AG20443 (cell line): ENCODE measurements around the gene RIMBP2.
"Not testable (repeated sequence)": the region's sequence is repeated elsewhere in the genome, so short reads cannot be mapped to it uniquely, and the experiment has no call there.

ENCODE experiments used
- DNase-seq: peaks from one replicate; pipeline ENCODE4 v3.0.0; 2012; ENCODE audit warnings: low spot score, mixed read lengths

RIMBP2 gene

DNA sequence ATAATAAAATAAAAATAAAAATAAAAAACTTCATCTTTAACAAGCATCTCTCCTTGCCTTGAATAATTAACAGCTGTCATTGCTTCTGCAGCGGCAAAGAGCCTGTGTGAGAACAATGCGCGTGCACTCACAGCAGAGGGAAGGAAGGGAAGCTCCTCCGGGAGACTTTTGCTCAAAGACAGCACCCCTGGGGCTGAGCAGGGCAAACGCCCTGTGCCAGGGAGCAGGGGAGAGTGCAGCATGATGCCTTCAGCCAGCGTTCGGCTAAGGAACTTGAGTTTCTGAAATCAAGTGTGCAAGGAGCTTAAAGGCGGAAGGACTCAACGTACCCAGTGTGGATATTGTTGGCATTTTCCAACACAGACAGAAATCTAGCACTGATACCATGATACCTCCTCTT is 120.5 kb downstream of the RIMBP2 start:
- no peak for DNase-seq

GRCh38 chr12:130593056-130593455 is 123.0 kb downstream of the RIMBP2 start:
- no peak for DNase-seq

GRCh38 chr12:130592641-130593040 is 123.5 kb downstream of the RIMBP2 start:
- DNase-seq: no peak

DNA sequence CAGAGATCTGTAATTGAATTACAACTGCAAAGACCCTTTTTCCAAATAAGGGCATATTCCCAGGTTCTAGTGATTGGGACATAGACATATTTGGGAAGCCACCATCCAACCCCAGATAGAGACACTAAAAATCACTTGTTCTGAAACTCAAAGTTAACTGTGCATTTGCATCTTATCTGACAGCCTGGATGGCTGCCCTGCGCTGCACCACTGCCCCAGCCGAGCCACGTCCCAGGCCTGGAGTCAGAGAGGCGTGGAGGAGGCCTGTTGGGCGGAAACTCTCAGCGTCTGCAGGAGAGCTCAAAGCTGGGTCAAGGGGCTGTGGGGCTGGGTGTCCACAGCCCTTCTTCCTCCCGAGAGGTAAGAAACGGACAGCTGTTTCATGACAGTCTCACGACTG is 124.4 kb downstream of the RIMBP2 start:
- no peak for DNase-seq

DNA sequence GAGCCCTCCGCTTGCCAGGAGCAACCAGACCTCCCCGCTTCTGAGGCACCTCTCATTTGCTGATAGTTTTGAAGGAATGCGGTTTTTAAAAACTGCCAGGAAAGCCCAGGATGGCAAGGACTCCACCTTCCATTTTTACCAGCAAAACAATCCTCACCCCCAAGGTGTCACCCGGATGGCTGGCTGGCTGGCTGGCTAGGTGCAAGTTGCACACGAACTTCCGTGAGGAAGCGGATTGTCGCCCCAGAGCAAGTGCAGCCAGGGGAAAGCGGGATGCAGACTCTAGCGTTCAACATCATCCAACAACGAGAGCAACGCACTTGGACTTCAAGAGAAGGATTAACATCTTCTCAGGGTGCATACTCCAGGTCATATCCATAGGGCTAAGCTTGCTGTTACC is 125.4 kb downstream of the RIMBP2 start:
- no peak for DNase-seq

GRCh38 chr12:130589540-130590317 is 126.4 kb downstream of the RIMBP2 start:
- DNase-seq: no peak

DNA sequence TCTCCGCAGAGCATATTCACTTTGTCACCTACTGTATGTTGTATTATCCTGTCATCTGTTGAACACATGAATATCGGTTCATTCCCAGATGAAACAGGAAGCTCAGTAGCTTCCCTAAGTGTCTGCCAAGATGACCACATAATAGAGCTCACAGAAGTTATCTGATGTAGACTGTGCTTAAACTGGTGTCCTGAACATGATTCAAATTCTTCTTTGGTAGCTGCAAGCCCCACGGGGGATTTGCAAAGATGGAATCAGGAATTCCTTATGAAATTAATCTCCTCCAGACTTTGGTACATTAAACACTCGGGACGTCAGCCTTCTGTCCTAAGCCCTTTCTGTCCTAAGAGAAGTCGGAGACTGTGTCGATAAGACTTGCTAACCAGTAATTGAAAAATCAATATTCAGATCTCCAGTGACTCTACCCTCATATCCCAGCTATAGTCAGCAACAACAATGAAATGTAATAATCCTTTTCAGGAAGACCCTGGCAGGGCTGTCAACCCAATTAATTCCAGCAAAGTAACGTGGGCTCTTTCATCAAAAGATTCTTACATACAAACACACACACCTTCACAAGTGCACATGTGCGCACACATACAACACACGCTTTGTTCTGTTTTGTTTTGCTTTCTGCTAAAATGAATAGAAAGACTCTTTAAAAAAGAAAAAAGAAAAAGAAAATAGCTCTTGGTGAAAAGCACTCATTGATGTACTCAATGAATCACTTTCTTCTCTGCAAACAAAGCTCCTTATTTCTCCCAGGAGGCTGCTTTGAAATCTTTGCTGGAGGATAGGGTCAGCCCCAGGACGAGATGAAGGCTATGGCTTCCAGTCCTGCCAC is 127.2 kb downstream of the RIMBP2 start:
- DNase-seq: no peak

DNA sequence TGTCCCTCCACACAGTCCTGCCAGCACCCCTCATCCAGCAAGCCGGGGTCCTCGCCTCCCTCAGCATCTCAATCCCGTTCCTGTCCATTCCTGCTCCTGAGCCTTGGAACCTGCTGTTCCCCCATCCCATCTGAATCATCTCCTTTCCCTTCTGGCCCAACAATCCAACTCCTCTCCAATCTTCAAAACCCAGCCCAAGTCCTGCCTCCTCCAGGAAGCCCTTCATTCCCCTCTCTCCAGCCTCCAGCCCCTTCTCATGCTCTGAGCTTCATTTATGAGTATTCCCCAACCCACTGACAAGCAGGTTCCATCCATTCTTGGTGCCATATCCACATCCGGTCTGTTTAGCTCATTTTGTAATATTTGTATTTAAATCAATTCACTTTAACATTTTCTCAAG is 128.1 kb downstream of the RIMBP2 start:
- DNase-seq: no peak

GRCh38 chr12:130584475-130584874 is 131.6 kb downstream of the RIMBP2 start:
- DNase-seq: not testable (repeated sequence)

GRCh38 chr12:130583800-130584199 is 132.3 kb downstream of the RIMBP2 start:
- no peak for DNase-seq

DNA sequence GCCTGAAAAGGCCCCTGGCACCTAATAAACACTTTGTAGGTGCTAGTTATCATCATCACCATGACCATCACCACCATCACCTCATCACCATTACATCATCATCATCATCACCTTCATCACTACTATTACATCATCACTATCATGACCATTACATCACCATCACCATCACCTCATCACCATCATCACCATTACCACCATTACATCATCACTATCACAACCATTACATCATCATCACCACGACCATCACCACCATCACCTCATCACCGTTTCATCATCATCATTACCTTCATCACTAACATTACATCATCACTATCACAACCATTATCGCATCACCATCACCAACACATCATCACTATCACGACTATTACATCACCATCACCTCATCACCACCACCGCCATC is 132.8 kb downstream of the RIMBP2 start:
- DNase-seq: no peak

GRCh38 chr12:130582286-130582685 is 133.8 kb downstream of the RIMBP2 start:
- DNase-seq: no peak

DNA sequence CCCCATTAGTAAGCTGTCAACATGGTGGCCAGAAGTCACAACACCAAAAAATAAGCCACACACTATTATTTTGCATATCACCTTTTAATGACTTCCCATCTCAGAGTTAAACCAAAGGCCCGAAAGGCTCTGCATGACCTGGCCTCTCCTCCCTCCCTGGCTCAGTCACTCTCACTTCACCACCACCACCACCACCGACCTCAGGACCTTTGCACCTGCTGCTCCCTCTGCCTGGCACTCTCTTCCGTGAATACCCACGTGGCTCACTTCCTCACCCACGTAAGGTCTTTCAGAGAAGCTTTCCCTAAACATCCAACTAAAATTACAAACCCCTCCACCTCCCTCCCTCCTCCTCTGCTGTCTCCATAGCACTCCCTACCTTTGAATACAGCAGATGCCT is 134.3 kb downstream of the RIMBP2 start:
- no peak for DNase-seq

- DNase-seq: no peak
Measured at GRCh38 chr12:130579231-130579630, 136.9 kb downstream of the RIMBP2 start.

GRCh38 chr12:130577351-130577750 is 138.7 kb downstream of the RIMBP2 start:
- no peak for DNase-seq

GRCh38 chr12:130576371-130576816 is 139.7 kb downstream of the RIMBP2 start:
- no peak for DNase-seq

- DNase-seq: no peak
Measured at GRCh38 chr12:130574402-130574801, 141.7 kb downstream of the RIMBP2 start.

GRCh38 chr12:130573766-130574165 is 142.3 kb downstream of the RIMBP2 start:
- no peak for DNase-seq

DNA sequence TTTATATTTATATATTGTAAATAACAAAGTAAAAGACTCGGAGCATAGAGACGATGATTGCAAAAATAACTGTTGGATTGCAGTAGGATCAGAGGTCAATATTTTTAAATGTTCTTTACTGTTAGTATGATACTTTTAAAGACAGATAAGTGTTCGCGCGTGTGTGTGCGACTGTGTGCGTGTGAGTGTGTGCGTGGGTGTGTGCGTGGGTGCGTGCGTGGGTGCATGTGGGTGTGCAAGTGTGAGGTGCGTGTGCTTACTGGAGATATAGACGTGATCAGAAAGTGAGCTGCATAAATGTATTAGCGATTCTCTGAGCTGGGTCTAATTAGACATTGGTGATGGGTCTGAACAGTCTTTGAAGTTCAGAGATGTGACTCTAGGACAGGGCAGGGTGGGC is 142.9 kb downstream of the RIMBP2 start:
- DNase-seq: no peak

DNA sequence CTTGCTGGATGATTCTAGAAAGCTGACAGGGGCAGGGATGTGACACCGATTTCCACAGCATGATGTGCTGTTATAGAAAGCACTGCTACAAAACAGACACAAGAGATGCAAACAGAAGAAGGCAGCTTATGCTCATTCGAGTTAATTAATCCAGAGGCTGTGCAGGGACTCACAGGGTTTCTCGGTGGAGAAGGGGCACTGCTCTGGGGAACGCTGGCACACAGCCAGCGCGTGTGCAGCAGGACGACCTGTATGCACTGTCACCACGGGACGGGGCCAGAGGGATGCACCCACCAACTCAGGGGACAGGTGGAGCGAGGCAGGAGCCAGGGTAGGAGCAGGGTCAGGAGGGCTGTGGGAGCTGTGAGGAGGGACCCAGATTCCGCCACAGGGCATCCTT is 143.5 kb downstream of the RIMBP2 start:
- DNase-seq: no peak

DNA sequence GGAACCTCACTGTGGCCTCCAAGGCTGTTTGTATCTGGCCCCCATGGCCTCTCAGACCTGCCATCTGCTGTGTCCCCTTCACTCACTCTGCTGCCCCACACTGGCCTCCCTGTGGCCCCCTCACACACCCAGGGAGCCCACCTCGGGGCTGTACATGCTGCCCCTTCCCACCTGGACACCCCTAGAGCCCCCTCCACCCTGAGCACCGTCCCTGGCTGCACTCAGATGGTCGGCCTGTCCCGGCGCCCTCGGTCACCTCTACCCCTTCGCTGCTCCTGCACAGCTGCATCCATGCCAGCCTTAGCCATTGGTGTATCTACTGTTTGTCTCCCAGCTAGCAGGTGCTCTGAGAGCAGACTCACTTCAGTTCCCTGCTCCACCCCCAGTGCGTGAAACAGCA is 144.4 kb downstream of the RIMBP2 start:
- DNase-seq: no peak

- DNase-seq: no peak
Measured at GRCh38 chr12:130571089-130571488, 145.0 kb downstream of the RIMBP2 start.

GRCh38 chr12:130569521-130569920 is 146.6 kb downstream of the RIMBP2 start:
- DNase-seq: no peak
